NCI-H187 (cell line): ENCODE measurements around the gene MAP3K9.
"Not testable (repeated sequence)": the region's sequence is repeated elsewhere in the genome, so short reads cannot be mapped to it uniquely, and the experiment has no call there.

Experiments used
- DNase-seq, 2 experiments: peaks; one replicate each; lab custom pipeline; 2025; lab: John Stamatoyannopoulos, UW

MAP3K9 gene

GRCh38 chr14:70809225-70810219, at the start of gene MAP3K9:
Gene MAP3K9 (minus strand): TSS chr14:70809513. CDS start chr14:70809171, 342 bp downstream.
- peak; percentile 97 to 99 for DNase-seq

GRCh38 chr14:70858641-70859040, 49.3 kb upstream of the MAP3K9 start:
- no peak for DNase-seq

GRCh38 chr14:70857496-70857890, 48.2 kb upstream of the MAP3K9 start:
- DNase-seq, result no peak

GRCh38 chr14:70856851-70857495, 47.7 kb upstream of the MAP3K9 start:
- no peak for DNase-seq

- DNase-seq, result no peak
Measured at GRCh38 chr14:70855486-70855885, 46.2 kb upstream of the MAP3K9 start.

- DNase-seq, result not testable (repeated sequence)
Measured at GRCh38 chr14:70853658-70854057, 44.3 kb upstream of the MAP3K9 start.

GRCh38 chr14:70847406-70848090, 38.2 kb upstream of the MAP3K9 start:
- no peak for DNase-seq

- no peak for DNase-seq
Measured at GRCh38 chr14:70845601-70846000, 36.3 kb upstream of the MAP3K9 start.

GRCh38 chr14:70842851-70843462, 33.6 kb upstream of the MAP3K9 start:
- no peak for DNase-seq

GRCh38 chr14:70838076-70838475, 28.8 kb upstream of the MAP3K9 start:
- no peak for DNase-seq

- no peak for DNase-seq
Measured at GRCh38 chr14:70836946-70837345, 27.6 kb upstream of the MAP3K9 start.

GRCh38 chr14:70833884-70834283, 24.6 kb upstream of the MAP3K9 start:
- no peak for DNase-seq

- DNase-seq, result no peak
Measured at GRCh38 chr14:70832561-70833305, 23.4 kb upstream of the MAP3K9 start.

- no peak for DNase-seq
Measured at GRCh38 chr14:70830998-70831781, 21.9 kb upstream of the MAP3K9 start.

- no peak for DNase-seq
Measured at GRCh38 chr14:70828188-70828587, 18.9 kb upstream of the MAP3K9 start.

- DNase-seq, result no peak
Measured at GRCh38 chr14:70827752-70828151, 18.4 kb upstream of the MAP3K9 start.

GRCh38 chr14:70827347-70827746, 18.0 kb upstream of the MAP3K9 start:
- DNase-seq, result no peak

GRCh38 chr14:70823281-70823680, 14.0 kb upstream of the MAP3K9 start:
- no peak for DNase-seq

GRCh38 chr14:70822530-70823185, 13.3 kb upstream of the MAP3K9 start:
- DNase-seq, result no peak
